NB4 (cell line): Measurements from ENCODE around the gene FSIP1.

Source experiments
- CTCF ChIP-seq: IDR thresholded peaks from one replicate; pipeline ENCODE4 v1.5.1; 2012; ENCODE audit warnings: low read depth, low read length
- MAX ChIP-seq: IDR thresholded peaks from 2 replicates; pipeline ENCODE4 v1.6.1; 2011; ENCODE audit warnings: low read depth, low read length
- MYC ChIP-seq: IDR thresholded peaks from 2 replicates; pipeline ENCODE4 v1.6.1; 2011; ENCODE audit warnings: low read depth, low read length
- POLR2A ChIP-seq: IDR thresholded peaks from 2 replicates; pipeline ENCODE4 v1.6.1; 2011; ENCODE audit warnings: mild to moderate bottlenecking; ENCODE audit not compliant: insufficient read length; ENCODE audit errors: extremely low read depth

GRCh38 chr15:39799552-39800011 lies 16.9 kb upstream of the FSIP1 start:
- TF ChIP-seq CTCF (no peak), POLR2A (no peak), MYC (no peak), MAX (no peak)
